ENCODE results near the gene RAB8A.
"Not testable (repeated sequence)": the region's sequence is repeated elsewhere in the genome, so short reads cannot be mapped to it uniquely, and the experiment has no call there.

RAB8A gene

GRCh38 chr19:16111909-16112752, 442 bp downstream of the RAB8A start:
- Mint-ChIP-seq H3K9me3 (no peaks in the 10 kb centered on the region), H3K36me3 (ENCODE audit: insufficient read depth) (peaks cover 28% of the 10 kb centered on the region), H3K4me3 (peak overlapping the region; percentile 89 to 97), H3K27me3 (no peaks in the 10 kb centered on the region), H3K27ac (peak overlapping the region; percentile 97 to 99), H3K4me1 (ENCODE audit: low read depth in 2 of 2) (peaks cover 30 to 31% of the 10 kb centered on the region in 2 donors)
- ATAC-seq (replicated peaks): no peak
- no peak for DNase-seq

DNA sequence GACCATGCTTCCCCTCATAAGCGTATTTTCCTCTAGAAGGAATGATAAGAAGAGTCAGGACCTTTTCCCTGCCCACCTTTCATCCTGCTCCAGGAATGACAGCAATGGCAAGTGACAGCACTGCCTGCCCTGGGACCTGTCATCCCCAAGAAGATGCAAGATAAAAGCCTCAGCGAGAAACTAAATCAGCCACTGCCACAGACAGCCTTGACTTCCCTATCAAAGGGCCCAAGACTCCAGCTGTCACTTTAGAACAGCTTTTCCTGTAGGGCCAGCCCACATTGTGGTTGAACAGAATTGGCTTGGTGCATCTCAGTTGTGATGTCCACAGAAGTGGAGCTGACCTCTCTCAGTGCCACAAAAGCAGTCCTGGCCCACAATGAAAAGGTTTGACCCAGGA, 1.1 kb downstream of the RAB8A start:
- Mint-ChIP-seq H3K4me3 (peak overlapping the region; percentile 89 to 97), H3K36me3 (ENCODE audit: insufficient read depth) (peaks cover 29% of the 10 kb centered on the region), H3K27ac (peak overlapping the region; percentile 97 to 99), H3K4me1 (ENCODE audit: low read depth in 2 of 2) (peaks cover 36 to 37% of the 10 kb centered on the region in 2 donors), H3K27me3 (no peaks in the 10 kb centered on the region), H3K9me3 (no peaks in the 10 kb centered on the region)
- ATAC-seq (replicated peaks) (no peak), DNase-seq (no peak)

- peaks cover 34% of the 10 kb centered on the region for H3K36me3 Mint-ChIP-seq (ENCODE audit: insufficient read depth)
- H3K27ac Mint-ChIP-seq: peak overlapping the region; percentile 28 to 41
- H3K4me3 Mint-ChIP-seq: peak overlapping the region; percentile 38 to 41
- DNase-seq (no peak), ATAC-seq (replicated peaks) (no peak)
- H3K4me1 Mint-ChIP-seq (ENCODE audit: low read depth in 2 of 2): peaks cover 46 to 47% of the 10 kb centered on the region in 2 donors
- H3K27me3 Mint-ChIP-seq: no peaks in the 10 kb centered on the region
- no peaks in the 10 kb centered on the region for H3K9me3 Mint-ChIP-seq
These were observed 2.0 kb downstream of the RAB8A start for GRCh38 chr19:16113727-16114126.

GRCh38 chr19:16115301-16116039, 3.8 kb downstream of the RAB8A start:
- Mint-ChIP-seq H3K9me3 (no peaks in the 10 kb centered on the region), H3K36me3 (ENCODE audit: insufficient read depth) (peaks cover 50% of the 10 kb centered on the region), H3K27me3 (no peaks in the 10 kb centered on the region), H3K4me3 (peak overlapping the region; percentile 2 to 39), H3K4me1 (ENCODE audit: low read depth in 2 of 2) (peaks cover 55 to 59% of the 10 kb centered on the region in 2 donors), H3K27ac (no peak overlapping the region)
- ATAC-seq (replicated peaks): no peak
- no peak for DNase-seq

DNA sequence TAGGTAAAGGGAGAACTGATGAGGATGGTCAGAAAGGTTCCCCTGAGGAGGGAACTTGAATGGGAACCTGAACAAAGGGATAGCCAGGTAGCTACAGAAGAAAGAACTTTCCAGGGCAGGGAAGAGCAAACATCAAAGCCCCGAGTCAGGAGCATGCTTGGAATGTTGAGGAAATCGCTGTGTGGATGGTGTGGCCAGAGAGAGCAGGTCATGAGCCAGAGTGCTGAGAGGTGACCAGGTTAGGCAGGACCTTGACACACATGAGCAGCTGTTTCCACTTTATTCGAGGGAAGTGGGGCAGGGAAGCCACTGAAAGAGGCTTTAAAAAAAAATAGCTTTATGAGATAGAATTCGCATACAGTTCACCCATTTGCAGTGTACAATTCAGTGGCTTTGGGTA, 4.4 kb downstream of the RAB8A start:
- ATAC-seq (replicated peaks): no peak
- no peaks in the 10 kb centered on the region for H3K9me3 Mint-ChIP-seq
- H3K4me1 Mint-ChIP-seq (ENCODE audit: low read depth in 2 of 2): peaks cover 55 to 59% of the 10 kb centered on the region in 2 donors
- no peaks in the 10 kb centered on the region for H3K27me3 Mint-ChIP-seq
- H3K4me3 Mint-ChIP-seq: peak overlapping the region; percentile 2 to 39
- H3K36me3 Mint-ChIP-seq (ENCODE audit: insufficient read depth): peaks cover 51% of the 10 kb centered on the region
- DNase-seq: no peak
- H3K27ac Mint-ChIP-seq: peak overlapping the region in 1 of 2 donors; percentile 94

GRCh38 chr19:16117594-16118033, 5.9 kb downstream of the RAB8A start:
- H3K4me1 Mint-ChIP-seq (ENCODE audit: low read depth in 2 of 2): peaks cover 48% of the 10 kb centered on the region in 2 donors
- H3K9me3 Mint-ChIP-seq: no peaks in the 10 kb centered on the region
- H3K27ac Mint-ChIP-seq: peak overlapping the region; percentile 94 to 96
- no peaks in the 10 kb centered on the region for H3K27me3 Mint-ChIP-seq
- peak overlapping the region; percentile 75 to 77 for H3K4me3 Mint-ChIP-seq
- ATAC-seq (replicated peaks): no peak
- DNase-seq: no peak
- peaks cover 53% of the 10 kb centered on the region for H3K36me3 Mint-ChIP-seq (ENCODE audit: insufficient read depth)

- Mint-ChIP-seq H3K36me3 (ENCODE audit: insufficient read depth) (peaks cover 61% of the 10 kb centered on the region), H3K27me3 (no peaks in the 10 kb centered on the region), H3K4me3 (peak overlapping the region; percentile 75 to 77), H3K4me1 (ENCODE audit: low read depth in 2 of 2) (peaks cover 43 to 45% of the 10 kb centered on the region in 2 donors), H3K27ac (peak overlapping the region; percentile 94 to 96), H3K9me3 (no peaks in the 10 kb centered on the region)
- DNase-seq (no peak), ATAC-seq (replicated peaks) (peak; percentile 52)
These were observed 6.9 kb downstream of the RAB8A start for GRCh38 chr19:16118489-16119033.

GRCh38 chr19:16119075-16119857, 7.6 kb downstream of the RAB8A start:
- peak overlapping the region; percentile 94 to 96 for H3K27ac Mint-ChIP-seq
- H3K36me3 Mint-ChIP-seq (ENCODE audit: insufficient read depth): peaks cover 65% of the 10 kb centered on the region
- not testable (repeated sequence) for H3K27me3 Mint-ChIP-seq, H3K9me3 Mint-ChIP-seq, DNase-seq
- H3K4me3 Mint-ChIP-seq: peak overlapping the region; percentile 75 to 77
- peak; percentile 83 for ATAC-seq (replicated peaks)
- peaks cover 40 to 41% of the 10 kb centered on the region in 2 donors for H3K4me1 Mint-ChIP-seq (ENCODE audit: low read depth in 2 of 2)

GRCh38 chr19:16121141-16121540, 9.5 kb downstream of the RAB8A start:
- no peak overlapping the region for H3K4me3 Mint-ChIP-seq
- H3K27me3 Mint-ChIP-seq: no peaks in the 10 kb centered on the region
- no peak overlapping the region for H3K27ac Mint-ChIP-seq
- peaks cover 72% of the 10 kb centered on the region for H3K36me3 Mint-ChIP-seq (ENCODE audit: insufficient read depth)
- no peaks in the 10 kb centered on the region for H3K9me3 Mint-ChIP-seq
- ATAC-seq (replicated peaks) (no peak), DNase-seq (no peak)
- peaks cover 31 to 33% of the 10 kb centered on the region in 2 donors for H3K4me1 Mint-ChIP-seq (ENCODE audit: low read depth in 2 of 2)

DNA sequence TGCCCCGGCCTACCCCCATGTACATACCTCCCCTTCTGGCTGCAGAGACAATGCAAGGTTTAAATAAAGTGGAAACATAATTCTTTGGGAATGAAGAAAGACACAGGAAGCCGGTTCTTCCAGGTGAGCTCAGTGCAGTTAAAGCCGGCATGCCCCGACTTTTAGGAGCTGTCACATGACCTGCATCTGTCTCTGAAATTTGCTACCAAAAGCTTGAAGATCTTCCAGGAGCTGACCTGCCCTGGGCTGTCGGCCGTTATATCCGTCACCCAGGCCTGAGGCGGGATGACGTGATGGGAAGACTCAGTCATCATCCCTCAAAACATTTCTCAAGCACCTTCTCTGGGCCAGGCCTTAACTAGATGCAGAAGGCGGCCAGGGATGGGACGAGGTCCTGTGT, 10.3 kb downstream of the RAB8A start:
- no peaks in the 10 kb centered on the region for H3K27me3 Mint-ChIP-seq
- H3K4me1 Mint-ChIP-seq (ENCODE audit: low read depth in 2 of 2): peaks cover 27 to 32% of the 10 kb centered on the region in 2 donors
- no peak overlapping the region for H3K27ac Mint-ChIP-seq
- peaks cover 79% of the 10 kb centered on the region for H3K36me3 Mint-ChIP-seq (ENCODE audit: insufficient read depth)
- H3K9me3 Mint-ChIP-seq: no peaks in the 10 kb centered on the region
- ATAC-seq (replicated peaks) (no peak), DNase-seq (no peak)
- no peak overlapping the region for H3K4me3 Mint-ChIP-seq

DNA sequence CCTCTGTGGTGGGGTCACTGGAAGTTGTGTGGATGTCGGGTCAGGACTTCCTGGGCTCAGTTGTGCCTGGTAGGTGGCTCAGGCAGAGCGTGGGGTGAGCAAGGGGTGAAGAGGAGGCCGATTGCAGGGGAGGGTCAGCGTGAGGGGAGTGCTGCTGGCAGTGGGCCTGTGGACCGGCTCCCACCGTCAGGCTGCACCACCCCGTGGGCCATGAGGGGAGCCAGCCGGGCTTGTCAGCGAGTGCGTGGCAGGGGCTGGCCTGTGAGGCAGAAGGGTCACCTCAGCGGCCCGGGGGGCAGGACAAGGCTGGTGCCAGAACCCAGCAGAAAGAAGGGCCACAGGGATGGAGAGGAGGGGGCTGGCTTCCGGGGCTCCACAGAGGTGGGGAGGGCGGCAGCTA, 13.3 kb downstream of the RAB8A start:
- ATAC-seq (replicated peaks): no peak
- peaks cover 86% of the 10 kb centered on the region for H3K36me3 Mint-ChIP-seq (ENCODE audit: insufficient read depth)

GRCh38 chr19:16125737-16126495, 14.2 kb downstream of the RAB8A start:
- H3K4me1 Mint-ChIP-seq (ENCODE audit: low read depth in 2 of 2): peaks cover 0 to 2% of the 10 kb centered on the region in 2 donors
- peaks cover 86% of the 10 kb centered on the region for H3K36me3 Mint-ChIP-seq (ENCODE audit: insufficient read depth)
- ATAC-seq (replicated peaks): no peak

More for the DNA sequence above, 13.3 kb downstream of the RAB8A start:
- no peak overlapping the region for H3K4me3 Mint-ChIP-seq
- peaks cover 0 to 3% of the 10 kb centered on the region in 2 donors for H3K4me1 Mint-ChIP-seq (ENCODE audit: low read depth in 2 of 2)
- H3K27ac Mint-ChIP-seq: peak overlapping the region; percentile 67 to 76
- no peaks in the 10 kb centered on the region for H3K27me3 Mint-ChIP-seq
- no peak for DNase-seq
- no peaks in the 10 kb centered on the region for H3K9me3 Mint-ChIP-seq

More at GRCh38 chr19:16125737-16126495, 14.2 kb downstream of the RAB8A start:
- DNase-seq: no peak
- Mint-ChIP-seq H3K9me3 (no peaks in the 10 kb centered on the region), H3K4me3 (no peak overlapping the region), H3K27me3 (no peaks in the 10 kb centered on the region), H3K27ac (peak overlapping the region; percentile 25 to 76)
